ENCODE measurements around the gene CABS1. TPM values are rescaled to one million over a fixed set of nuclear protein-coding genes. Genes with fewer than 3 reads are reported as not detected.

Gene CABS1
- total RNA-seq, 4 donors from 2014 or later, result not detected

- Histone ChIP-seq H3K9me3 (no peaks in the 10 kb centered on the region), H3K36me3 (no peaks in the 10 kb centered on the region), H3K4me3 (no peak overlapping the region), H3K4me1 (no peaks in the 10 kb centered on the region), H3K27ac (no peak overlapping the region), H3K27me3 (no peaks in the 10 kb centered on the region)
- no peak for DNase-seq
- TF ChIP-seq POLR2A (IDR thresholded peaks at IDR 0.05), result no peak
- TF ChIP-seq, protein P1, sequence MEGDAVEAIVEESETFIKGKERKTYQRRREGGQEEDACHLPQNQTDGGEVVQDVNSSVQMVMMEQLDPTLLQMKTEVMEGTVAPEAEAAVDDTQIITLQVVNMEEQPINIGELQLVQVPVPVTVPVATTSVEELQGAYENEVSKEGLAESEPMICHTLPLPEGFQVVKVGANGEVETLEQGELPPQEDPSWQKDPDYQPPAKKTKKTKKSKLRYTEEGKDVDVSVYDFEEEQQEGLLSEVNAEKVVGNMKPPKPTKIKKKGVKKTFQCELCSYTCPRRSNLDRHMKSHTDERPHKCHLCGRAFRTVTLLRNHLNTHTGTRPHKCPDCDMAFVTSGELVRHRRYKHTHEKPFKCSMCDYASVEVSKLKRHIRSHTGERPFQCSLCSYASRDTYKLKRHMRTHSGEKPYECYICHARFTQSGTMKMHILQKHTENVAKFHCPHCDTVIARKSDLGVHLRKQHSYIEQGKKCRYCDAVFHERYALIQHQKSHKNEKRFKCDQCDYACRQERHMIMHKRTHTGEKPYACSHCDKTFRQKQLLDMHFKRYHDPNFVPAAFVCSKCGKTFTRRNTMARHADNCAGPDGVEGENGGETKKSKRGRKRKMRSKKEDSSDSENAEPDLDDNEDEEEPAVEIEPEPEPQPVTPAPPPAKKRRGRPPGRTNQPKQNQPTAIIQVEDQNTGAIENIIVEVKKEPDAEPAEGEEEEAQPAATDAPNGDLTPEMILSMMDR (IDR thresholded peaks at IDR 0.05), result no peak
These were observed 29.2 kb downstream of the CABS1 start for GRCh38 chr4:70364002-70364401.

DNA sequence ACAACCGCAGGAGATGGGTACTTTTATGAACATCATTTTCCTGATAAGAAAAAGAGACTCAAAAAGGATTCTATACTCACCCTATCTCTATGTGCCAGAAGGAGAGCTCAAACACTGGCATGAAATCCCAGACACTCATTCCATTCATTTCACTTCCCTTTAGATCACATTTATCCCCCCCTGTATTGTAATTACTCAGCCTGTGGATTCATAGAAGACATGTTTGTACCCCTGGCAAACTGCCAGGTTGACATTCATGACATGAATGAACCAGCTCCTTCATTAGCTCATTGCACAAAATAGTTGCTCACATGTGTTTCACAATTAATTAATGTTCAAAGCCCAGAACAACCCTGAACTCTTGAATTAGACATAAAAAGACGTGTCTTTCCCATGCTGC, 30.7 kb downstream of the CABS1 start:
- Histone ChIP-seq H3K27me3 (no peaks in the 10 kb centered on the region), H3K27ac (no peak overlapping the region), H3K36me3 (no peaks in the 10 kb centered on the region), H3K9me3 (no peaks in the 10 kb centered on the region), H3K4me3 (no peak overlapping the region), H3K4me1 (no peaks in the 10 kb centered on the region)
- no peak for DNase-seq
- TF ChIP-seq, protein P1 (IDR thresholded peaks at IDR 0.05), result no peak
- TF ChIP-seq POLR2A (IDR thresholded peaks at IDR 0.05), result no peak

- H3K27ac ChIP-seq, result no peak overlapping the region
- H3K36me3 ChIP-seq, result no peaks in the 10 kb centered on the region
- no peak overlapping the region for H3K4me3 ChIP-seq
- no peaks in the 10 kb centered on the region for H3K9me3 ChIP-seq
- TF ChIP-seq, protein P1 (IDR thresholded peaks at IDR 0.05), result no peak
- no peak for TF ChIP-seq POLR2A (IDR thresholded peaks at IDR 0.05)
- no peaks in the 10 kb centered on the region for H3K4me1 ChIP-seq
- no peaks in the 10 kb centered on the region for H3K27me3 ChIP-seq
- no peak for DNase-seq
These were observed 33.0 kb downstream of the CABS1 start for GRCh38 chr4:70367813-70368212.

- Histone ChIP-seq H3K4me1 (no peaks in the 10 kb centered on the region), H3K9me3 (no peaks in the 10 kb centered on the region), H3K4me3 (no peak overlapping the region), H3K36me3 (no peaks in the 10 kb centered on the region), H3K27me3 (no peaks in the 10 kb centered on the region), H3K27ac (no peak overlapping the region)
- TF ChIP-seq, protein P1 (IDR thresholded peaks at IDR 0.05), result no peak
- TF ChIP-seq POLR2A (IDR thresholded peaks at IDR 0.05), result no peak
- no peak for DNase-seq
These were observed 37.2 kb downstream of the CABS1 start for GRCh38 chr4:70371987-70372386.

DNA sequence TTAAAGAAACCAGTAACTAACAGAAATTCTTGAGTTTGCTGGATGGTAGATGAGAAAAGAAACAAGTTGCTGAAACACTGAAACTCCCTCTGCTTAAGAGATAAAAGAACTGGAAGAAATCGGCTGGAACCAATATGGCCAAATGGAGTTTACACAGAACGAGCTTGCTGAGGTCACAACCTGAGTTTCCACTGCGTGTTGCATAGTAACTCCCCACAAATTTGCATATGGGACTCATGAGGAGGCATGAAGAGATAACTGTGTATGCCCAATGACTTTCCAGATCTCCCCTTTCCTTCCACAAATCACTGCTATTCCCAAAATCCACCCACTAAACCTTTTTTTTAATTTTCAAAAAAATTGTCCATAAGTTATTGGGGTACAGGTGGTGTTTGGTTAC, 38.0 kb downstream of the CABS1 start:
- TF ChIP-seq, protein P1 (IDR thresholded peaks at IDR 0.05), result no peak
- no peak for TF ChIP-seq POLR2A (IDR thresholded peaks at IDR 0.05)
- no peak for DNase-seq
- Histone ChIP-seq H3K9me3 (no peaks in the 10 kb centered on the region), H3K4me1 (no peaks in the 10 kb centered on the region), H3K27me3 (no peaks in the 10 kb centered on the region), H3K4me3 (no peak overlapping the region), H3K27ac (no peak overlapping the region), H3K36me3 (no peaks in the 10 kb centered on the region)

DNA sequence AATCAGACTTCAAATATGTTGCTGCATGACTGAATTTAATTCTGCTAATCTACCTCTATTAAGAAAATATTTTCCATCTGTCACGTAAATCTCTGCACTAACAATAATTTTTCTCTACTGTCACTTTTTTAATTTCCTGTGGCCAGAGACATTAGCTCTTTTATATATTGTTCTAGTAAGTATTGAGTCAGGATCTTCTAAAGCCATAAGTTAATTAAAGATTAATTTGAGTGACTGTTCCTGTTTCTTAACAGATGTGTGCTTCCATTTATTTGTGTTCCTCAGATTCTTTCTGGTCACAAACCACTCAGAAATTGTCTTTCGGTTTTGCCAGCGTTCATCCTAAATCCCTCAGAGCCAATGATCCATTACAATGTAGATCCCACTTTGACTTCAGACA, 45.8 kb downstream of the CABS1 start:
- Histone ChIP-seq H3K36me3 (no peaks in the 10 kb centered on the region), H3K27me3 (no peaks in the 10 kb centered on the region), H3K27ac (no peak overlapping the region), H3K4me1 (no peaks in the 10 kb centered on the region), H3K4me3 (no peak overlapping the region), H3K9me3 (no peaks in the 10 kb centered on the region)
- DNase-seq, result no peak
- TF ChIP-seq POLR2A (IDR thresholded peaks at IDR 0.05), result no peak
- TF ChIP-seq, protein P1 (IDR thresholded peaks at IDR 0.05), result no peak

All from Peyer's patch (tissue), 4 donors.